Measurements from ENCODE around the gene PROX1.

DNA sequence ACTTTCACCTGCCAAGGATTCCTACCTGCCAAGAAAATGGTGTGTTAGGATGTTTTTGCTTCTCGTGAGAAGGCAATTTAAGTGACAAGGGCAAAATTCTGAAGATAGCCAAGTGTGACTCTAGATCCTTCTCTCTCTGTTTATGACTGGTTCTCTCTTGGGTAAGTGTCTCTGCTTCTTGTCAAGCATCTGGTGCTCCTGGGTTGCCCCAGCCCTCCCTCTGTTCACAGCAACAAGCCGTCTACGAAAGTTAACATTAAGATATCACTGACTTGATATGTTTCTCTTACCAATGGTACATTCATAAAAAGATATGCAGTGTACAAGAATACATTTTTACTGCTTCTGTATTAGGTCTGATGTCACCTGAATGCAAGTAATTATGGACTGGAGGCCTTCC is 55.4 kb downstream of the PROX1 start:
- no peak for TF ChIP-seq CTCF (IDR thresholded peaks at IDR 0.05; ENCODE audit: control extremely low read depth in 1 of 3, insufficient read depth in 1 of 3, low read depth in 1 of 3, low read length in 3 of 3)
- TF ChIP-seq POLR2A (IDR thresholded peaks at IDR 0.05; ENCODE audit: control extremely low read depth in 1 of 2, low read depth in 2 of 2, low read length in 2 of 2) = no peak
- TF ChIP-seq POLR2AphosphoS5 (IDR thresholded peaks at IDR 0.05; ENCODE audit: low read depth, low read length) = no peak
- TF ChIP-seq EZH2 (IDR thresholded peaks at IDR 0.05; ENCODE audit: low read depth, low read length, severe bottlenecking) = no peak
- TF ChIP-seq SUZ12 (IDR thresholded peaks at IDR 0.05; ENCODE audit: low read length) = no peak
- TF ChIP-seq SIN3A (conservative IDR thresholded peaks at IDR 0.05 in 1 of 2, IDR thresholded peaks at IDR 0.05 in 1 of 2; ENCODE audit: low read depth in 1 of 2, low read length in 2 of 2) = no peak
- no peak for TF ChIP-seq SRF (IDR thresholded peaks at IDR 0.05; ENCODE audit: low read depth, low read length)
- TF ChIP-seq CHD2 (IDR thresholded peaks at IDR 0.05; ENCODE audit: low read length) = no peak
- no peak for TF ChIP-seq SAP30 (IDR thresholded peaks at IDR 0.05; ENCODE audit: insufficient read depth, insufficient replicate concordance, low read length)
- TF ChIP-seq YY1 (IDR thresholded peaks at IDR 0.05; ENCODE audit: low read depth, low read length) = no peak
